ENCODE measurements around the gene MXD4. TPM values are rescaled to one million over a fixed set of nuclear protein-coding genes. Genes with fewer than 3 reads are reported as not detected.

Gene MXD4
- polyA plus RNA-seq, 1 of the 3 experiments (the other 2 are of a cell fraction), result 38.6 TPM

GRCh38 chr4:2220016-2220630 is 41.8 kb downstream of the MXD4 start:
- ChIA-PET POLR2A (interaction anchor here (2.2 kb wide), 1 partner anchor 249 kb away, joined by 9 read pairs; the partner anchor contains the start of gene RNF4), CTCF (interaction anchor here (0.6 to 3.6 kb wide), 86 partner anchors 8 to 1198 kb away, joined by 3 to 30 read pairs (median 4); partner anchors contain the start of genes CFAP99, RNF4 and ZFYVE28)
- DNase-seq, result peak; percentile 63
- H3K27me3 ChIP-seq (ENCODE audit: insufficient read depth), result no peaks in the 10 kb centered on the region
- H3F3A ChIP-seq (replicated peaks; ENCODE audit: insufficient read depth), result no peaks in the 10 kb centered on the region
- peaks cover 0 to 4% of the 10 kb centered on the region in 2 experiments for H3K36me3 ChIP-seq (replicated peaks in 1 of 2; ENCODE audit: control insufficient read depth in 1 of 2, insufficient read depth in 2 of 2, low read length in 1 of 2)
- no peaks in the 10 kb centered on the region for H3K9me3 ChIP-seq
- H3K79me2 ChIP-seq (ENCODE audit: insufficient read depth), result no peaks in the 10 kb centered on the region
- no peaks in the 10 kb centered on the region for H4K20me1 ChIP-seq (ENCODE audit: insufficient read depth)
- TF ChIP-seq RXRA (IDR thresholded peaks at IDR 0.05; ENCODE audit: borderline replicate concordance, low read depth) (no peak), SMC3 (IDR thresholded peaks at IDR 0.05; ENCODE audit: low read depth, low read length) (peak; percentile 87), RAD21 (IDR thresholded peaks at IDR 0.05; ENCODE audit: low read length) (peak; percentile 96), FOSL2 (IDR thresholded peaks at IDR 0.05; ENCODE audit: borderline replicate concordance, low read depth) (no peak), REST (IDR thresholded peaks at IDR 0.05; ENCODE audit: low read depth, low read length) (no peak), CTCF (IDR thresholded peaks at IDR 0.05) (peak; percentile 90)
- H3K4me2 ChIP-seq, result no peak overlapping the region
- no peak overlapping the region for H3K27ac ChIP-seq (ENCODE audit: low read depth in 2 of 2, low read length in 1 of 2)
- H3K9ac ChIP-seq, result no peak overlapping the region
- WGBS (ENCODE audit: low lambda C conversion rate), result 21% methylated on average over 10 of the region's 10 CpGs
- H3K4me1 ChIP-seq (ENCODE audit: control insufficient read depth in 1 of 2, insufficient read depth in 2 of 2, low read depth in 1 of 2, low read length in 1 of 2), result no peaks in the 10 kb centered on the region; a peak in 1 of 4 replicates
- no peaks in the 10 kb centered on the region for H3K9me2 ChIP-seq
- H3K4me3 ChIP-seq (ENCODE audit: low read depth in 2 of 2, low read length in 1 of 2), result no peak overlapping the region; a peak in 1 of 4 replicates
- no peak overlapping the region for H2AFZ ChIP-seq (ENCODE audit: low read depth)

- H2AFZ ChIP-seq (ENCODE audit: low read depth), result no peak overlapping the region
- peaks cover 0 to 4% of the 10 kb centered on the region in 2 experiments for H3K36me3 ChIP-seq (replicated peaks in 1 of 2; ENCODE audit: control insufficient read depth in 1 of 2, insufficient read depth in 2 of 2, low read length in 1 of 2)
- ChIA-PET CTCF (interaction anchor here (0.5 to 3.6 kb wide), 72 partner anchors 8 to 735 kb away, joined by 3 to 30 read pairs (median 4); partner anchors contain the start of gene RNF4), POLR2A (interaction anchor here (2.2 kb wide), 1 partner anchor 250 kb away, joined by 9 read pairs; the partner anchor contains the start of gene RNF4)
- H3K27ac ChIP-seq (ENCODE audit: low read depth in 2 of 2, low read length in 1 of 2), result no peak overlapping the region
- no peaks in the 10 kb centered on the region for H3F3A ChIP-seq (replicated peaks; ENCODE audit: insufficient read depth)
- WGBS (ENCODE audit: low lambda C conversion rate), result 95% methylated on average over 6 of the region's 6 CpGs
- H3K9me3 ChIP-seq, result no peaks in the 10 kb centered on the region
- no peaks in the 10 kb centered on the region for H3K27me3 ChIP-seq (ENCODE audit: insufficient read depth)
- no peaks in the 10 kb centered on the region for H3K79me2 ChIP-seq (ENCODE audit: insufficient read depth)
- H3K9me2 ChIP-seq, result no peaks in the 10 kb centered on the region
- H3K4me1 ChIP-seq (ENCODE audit: control insufficient read depth in 1 of 2, insufficient read depth in 2 of 2, low read depth in 1 of 2, low read length in 1 of 2), result no peaks in the 10 kb centered on the region; a peak in 1 of 4 replicates
- H4K20me1 ChIP-seq (ENCODE audit: insufficient read depth), result no peaks in the 10 kb centered on the region
- H3K4me2 ChIP-seq, result no peak overlapping the region
- no peak overlapping the region for H3K9ac ChIP-seq
- no peak for DNase-seq
- H3K4me3 ChIP-seq (ENCODE audit: low read depth in 2 of 2, low read length in 1 of 2), result no peak overlapping the region
- TF ChIP-seq TCF12 (IDR thresholded peaks at IDR 0.05) (no peak), EZH2phosphoT487 (IDR thresholded peaks at IDR 0.05; ENCODE audit: borderline replicate concordance, low read depth) (no peak), MAX (IDR thresholded peaks at IDR 0.05; ENCODE audit: low read depth) (no peak), USF1 (IDR thresholded peaks at IDR 0.05; ENCODE audit: borderline replicate concordance, low read depth) (no peak), MEF2A (IDR thresholded peaks at IDR 0.05; ENCODE audit: borderline replicate concordance, low read depth) (no peak), FOXM1 (IDR thresholded peaks at IDR 0.05; ENCODE audit: low read depth) (no peak), RFX5 (IDR thresholded peaks at IDR 0.05; ENCODE audit: low read length) (no peak), PBX3 (IDR thresholded peaks at IDR 0.05) (no peak), ELF1 (IDR thresholded peaks at IDR 0.05) (no peak)
Observed at GRCh38 chr4:2219233-2219760, 42.6 kb downstream of the MXD4 start.

Measured in SK-N-SH (cell line).